ENCODE measurements around the gene CAMTA1.

Gene CAMTA1

GRCh38 chr1:7000720-7001119 is 215.5 kb downstream of the CAMTA1 start:
- no peak overlapping the region for H3K4me3 ChIP-seq (ENCODE audit: low read length)

GRCh38 chr1:7002728-7003127 is 217.5 kb downstream of the CAMTA1 start:
- no peak for TF ChIP-seq ZNF274 (IDR thresholded peaks at IDR 0.05; ENCODE audit: low read depth, low read length)
- H3K4me3 ChIP-seq (ENCODE audit: low read length), result no peak overlapping the region

More at GRCh38 chr1:7000720-7001119, 215.5 kb downstream of the CAMTA1 start:
- no peak for TF ChIP-seq ZNF274 (IDR thresholded peaks at IDR 0.05; ENCODE audit: low read depth, low read length)

GRCh38 chr1:7003676-7004075 is 218.4 kb downstream of the CAMTA1 start:
- no peak overlapping the region for H3K4me3 ChIP-seq (ENCODE audit: low read length)
- TF ChIP-seq ZNF274 (IDR thresholded peaks at IDR 0.05; ENCODE audit: low read depth, low read length), result no peak

GRCh38 chr1:7004181-7004580 is 218.9 kb downstream of the CAMTA1 start:
- H3K4me3 ChIP-seq (ENCODE audit: low read length), result no peak overlapping the region
- TF ChIP-seq ZNF274 (IDR thresholded peaks at IDR 0.05; ENCODE audit: low read depth, low read length), result no peak

GRCh38 chr1:7005762-7006161 is 220.5 kb downstream of the CAMTA1 start:
- TF ChIP-seq ZNF274 (IDR thresholded peaks at IDR 0.05; ENCODE audit: low read depth, low read length), result no peak
- no peak overlapping the region for H3K4me3 ChIP-seq (ENCODE audit: low read length)

GRCh38 chr1:7006996-7007871 is 222.0 kb downstream of the CAMTA1 start:
- no peak for TF ChIP-seq ZNF274 (IDR thresholded peaks at IDR 0.05; ENCODE audit: low read depth, low read length)
- no peak overlapping the region for H3K4me3 ChIP-seq (ENCODE audit: low read length)

GRCh38 chr1:7007902-7008301 is 222.6 kb downstream of the CAMTA1 start:
- no peak for TF ChIP-seq ZNF274 (IDR thresholded peaks at IDR 0.05; ENCODE audit: low read depth, low read length)
- H3K4me3 ChIP-seq (ENCODE audit: low read length), result no peak overlapping the region

- no peak overlapping the region for H3K4me3 ChIP-seq (ENCODE audit: low read length)
Measured at GRCh38 chr1:7008331-7008730, 223.1 kb downstream of the CAMTA1 start.

GRCh38 chr1:7008975-7009740 is 223.9 kb downstream of the CAMTA1 start:
- no peak for TF ChIP-seq ZNF274 (IDR thresholded peaks at IDR 0.05; ENCODE audit: low read depth, low read length)
- no peak overlapping the region for H3K4me3 ChIP-seq (ENCODE audit: low read length)

More at GRCh38 chr1:7008331-7008730, 223.1 kb downstream of the CAMTA1 start:
- no peak for TF ChIP-seq ZNF274 (IDR thresholded peaks at IDR 0.05; ENCODE audit: low read depth, low read length)

- no peak overlapping the region for H3K4me3 ChIP-seq (ENCODE audit: low read length)
- TF ChIP-seq ZNF274 (IDR thresholded peaks at IDR 0.05; ENCODE audit: low read depth, low read length), result no peak
Measured at GRCh38 chr1:7009741-7010525, 224.7 kb downstream of the CAMTA1 start.

GRCh38 chr1:7010534-7011200 is 225.4 kb downstream of the CAMTA1 start:
- no peak for TF ChIP-seq ZNF274 (IDR thresholded peaks at IDR 0.05; ENCODE audit: low read depth, low read length)
- H3K4me3 ChIP-seq (ENCODE audit: low read length), result no peak overlapping the region

GRCh38 chr1:7011826-7012225 is 226.6 kb downstream of the CAMTA1 start:
- no peak overlapping the region for H3K4me3 ChIP-seq (ENCODE audit: low read length)
- no peak for TF ChIP-seq ZNF274 (IDR thresholded peaks at IDR 0.05; ENCODE audit: low read depth, low read length)

GRCh38 chr1:7012461-7012924 is 227.2 kb downstream of the CAMTA1 start:
- H3K4me3 ChIP-seq (ENCODE audit: low read length), result no peak overlapping the region
- TF ChIP-seq ZNF274 (IDR thresholded peaks at IDR 0.05; ENCODE audit: low read depth, low read length), result no peak

Data from GM08714 (cell line).